HAP-1 (cell line): ENCODE data around the gene RXRB.

Experiments
- DNase-seq, 2 experiments: peaks; one replicate each; pipeline ENCODE4 v3.0.0-alpha.2; 2016 to 2020; ENCODE audit warnings: low spot score in 2 of 2
- H3K27me3 ChIP-seq: fragments of 250-450 bp; sonication (Bioruptor Pico); 2 replicates; pipeline ENCODE4 v1.5.1; 2020; ENCODE audit warnings: low read depth, mild to moderate bottlenecking, moderate library complexity
- H3K36me3 ChIP-seq: fragments of 250-450 bp; sonication (Bioruptor Pico); replicated peaks from 2 replicates; pipeline ENCODE4 v1.5.1; 2020; ENCODE audit warnings: mild to moderate bottlenecking
- H3K4me1 ChIP-seq: fragments of 250-450 bp; sonication (Bioruptor Pico); 2 replicates; pipeline ENCODE4 v1.5.1; 2020; ENCODE audit warnings: mild to moderate bottlenecking
- H3K4me3 ChIP-seq: fragments of 250-450 bp; sonication (Bioruptor Pico); 2 replicates; pipeline ENCODE4 v1.5.1; 2020; ENCODE audit warnings: mild to moderate bottlenecking, moderate library complexity
- H3K9me3 ChIP-seq: fragments of 250-450 bp; sonication (Bioruptor Pico); 2 replicates; pipeline ENCODE4 v1.5.1; 2020; ENCODE audit warnings: mild to moderate bottlenecking, moderate library complexity
- in situ Hi-C: fragments of 300-500 bp; cut with MboI; formaldehyde crosslinking; loops from 3 replicates; pipeline ENCODE4 v1.14.3; 2020; ENCODE audit warnings: low sequenced_read_pairs, inconsistent platforms, mixed read lengths

The RXRB gene

DNA sequence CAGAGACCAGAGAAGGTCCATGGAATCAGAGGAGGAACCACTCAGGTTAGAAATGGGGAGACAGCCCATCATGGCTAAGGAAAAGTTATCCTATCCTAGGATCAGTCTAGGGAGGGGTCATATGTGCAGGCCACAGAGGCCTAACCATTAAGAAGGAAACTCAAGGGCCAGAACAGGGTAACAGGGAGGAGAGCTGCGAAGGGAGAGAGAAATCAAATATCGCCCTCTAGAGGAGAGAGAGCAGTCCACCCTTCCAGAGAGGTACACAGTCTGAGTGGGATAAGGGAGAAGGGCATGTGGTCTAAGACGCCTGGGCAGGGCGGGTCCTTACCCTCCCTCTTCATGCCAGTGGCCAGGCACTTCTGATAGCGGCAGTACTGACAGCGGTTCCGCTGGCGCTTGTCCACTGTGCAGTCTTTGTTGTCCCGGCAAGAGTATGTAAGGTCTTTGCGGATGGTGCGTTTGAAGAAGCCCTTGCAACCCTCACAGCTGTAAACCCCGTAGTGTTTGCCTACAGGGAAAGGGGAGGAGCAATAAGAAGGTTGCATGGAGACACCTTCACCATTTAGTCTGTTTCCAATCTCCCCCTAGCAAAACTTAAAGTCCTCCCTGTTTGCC lies 2.9 kb downstream of the RXRB start:
- no peaks in the 10 kb centered on the region for H3K9me3 ChIP-seq
- peaks cover 35% of the 10 kb centered on the region for H3K36me3 ChIP-seq
- peak; percentile 67 to 69 for DNase-seq
- H3K4me1 ChIP-seq = 0 out of 2 replicates have a peak, but pooled peaks cover 4% of the 10 kb centered on the region
- in situ Hi-C loops = no loop called here
- H3K27me3 ChIP-seq = peaks cover 1% of the 10 kb centered on the region; the same call in 1 of the 2 replicates
- H3K4me3 ChIP-seq = no peak overlapping the region

GRCh38 chr6:33195304-33196165 lies 4.9 kb downstream of the RXRB start:
- DNase-seq = no peak
- peaks cover 5% of the 10 kb centered on the region; the same call in 1 of the 2 replicates for H3K27me3 ChIP-seq
- H3K9me3 ChIP-seq = no peaks in the 10 kb centered on the region
- in situ Hi-C loops = no loop called here
- peaks cover 26% of the 10 kb centered on the region for H3K36me3 ChIP-seq
- 0 out of 2 replicates have a peak, but pooled peaks cover 4% of the 10 kb centered on the region for H3K4me1 ChIP-seq
- H3K4me3 ChIP-seq = no peak overlapping the region

DNA sequence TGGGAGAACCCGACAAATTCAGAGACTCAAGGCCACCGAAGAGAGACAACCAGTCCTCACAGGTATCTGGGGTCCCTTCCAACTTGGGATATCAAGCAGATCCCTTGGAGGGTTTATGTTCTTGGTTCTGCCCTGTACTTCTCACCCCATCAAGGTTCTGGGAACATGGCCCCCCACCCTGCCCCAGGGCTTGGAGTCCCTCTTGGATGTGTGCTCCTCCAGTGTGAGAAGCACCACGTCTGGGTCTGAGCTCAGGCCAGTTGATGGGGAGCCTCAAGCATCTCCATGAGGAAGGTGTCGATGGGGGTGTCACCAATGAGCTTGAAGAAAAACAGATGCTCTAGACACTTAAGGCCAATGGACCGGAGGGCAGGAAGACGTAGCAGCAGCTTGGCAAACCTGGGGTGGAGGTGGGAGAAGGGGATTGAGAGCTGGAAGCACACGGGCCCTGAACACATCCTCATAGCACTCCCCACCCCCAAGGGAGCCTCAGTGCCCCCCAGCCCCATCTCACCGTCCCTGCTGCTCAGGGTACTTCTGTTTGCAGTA lies 6.0 kb downstream of the RXRB start:
- Histone ChIP-seq H3K27me3 (peaks cover 5% of the 10 kb centered on the region; the same call in 1 of the 2 replicates), H3K4me1 (0 out of 2 replicates have a peak, but pooled peaks cover 2% of the 10 kb centered on the region), H3K4me3 (no peak overlapping the region), H3K9me3 (no peaks in the 10 kb centered on the region), H3K36me3 (peaks cover 26% of the 10 kb centered on the region)
- no peak for DNase-seq
- in situ Hi-C loops = no loop called here

- Histone ChIP-seq H3K9me3 (no peaks in the 10 kb centered on the region), H3K36me3 (peaks cover 26% of the 10 kb centered on the region), H3K4me1 (no peaks in the 10 kb centered on the region), H3K4me3 (no peak overlapping the region), H3K27me3 (peaks cover 5% of the 10 kb centered on the region; the same call in 1 of the 2 replicates)
- no peak for DNase-seq
- in situ Hi-C loops = no loop called here
These were observed 6.8 kb downstream of the RXRB start for GRCh38 chr6:33193619-33194018.

DNA sequence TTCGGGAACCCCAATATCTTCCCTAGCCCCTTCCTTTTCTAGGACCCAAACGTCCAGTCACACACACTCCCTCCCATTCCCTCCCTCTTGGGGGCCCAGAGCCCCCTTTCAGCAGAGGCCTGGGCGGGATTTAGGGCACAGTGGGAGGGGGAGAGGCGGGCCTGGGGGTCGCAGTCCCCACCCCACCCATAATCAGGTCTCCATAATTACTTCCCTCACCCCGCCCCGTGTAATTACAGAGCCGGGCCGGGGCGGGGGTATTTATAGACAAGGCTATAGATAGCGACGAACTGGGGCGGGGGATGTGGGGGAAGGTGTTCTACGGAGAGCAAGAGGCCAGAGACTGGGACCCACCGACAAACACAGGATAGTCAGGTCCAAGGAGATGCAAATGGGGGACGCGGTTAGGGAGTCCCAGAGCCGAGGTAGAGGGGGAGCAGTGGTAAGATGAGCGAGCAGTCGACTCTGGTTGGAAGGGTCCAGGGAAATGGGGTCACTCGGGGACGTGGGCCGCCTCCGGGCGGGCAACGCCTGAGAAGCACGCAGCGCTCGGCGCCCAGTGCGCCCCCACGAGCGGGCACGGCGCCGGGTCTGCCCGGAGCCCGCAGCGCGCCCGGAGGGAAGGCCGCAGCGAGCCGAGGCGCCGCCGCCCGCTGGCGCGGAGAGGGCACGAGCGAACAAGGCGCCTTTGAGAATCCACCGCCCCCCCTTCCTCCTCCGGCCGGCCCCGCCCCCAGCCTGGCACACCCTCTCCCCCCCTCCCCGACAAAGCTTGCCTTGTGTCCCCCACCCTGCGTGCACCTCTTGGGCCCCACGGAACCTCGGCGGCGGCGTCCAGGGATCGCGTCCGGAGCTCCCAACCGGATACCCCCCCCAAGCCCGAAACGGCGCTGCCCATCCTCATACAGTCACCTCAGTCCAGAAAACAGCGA lies 7.5 kb downstream of the RXRB start:
- Histone ChIP-seq H3K27me3 (peaks cover 5% of the 10 kb centered on the region; the same call in 1 of the 2 replicates), H3K4me1 (no peaks in the 10 kb centered on the region), H3K36me3 (peaks cover 26% of the 10 kb centered on the region), H3K9me3 (no peaks in the 10 kb centered on the region), H3K4me3 (no peak overlapping the region)
- no peak for DNase-seq
- in situ Hi-C loops = no loop called here

- no peaks in the 10 kb centered on the region for H3K4me1 ChIP-seq
- H3K27me3 ChIP-seq = peaks cover 5% of the 10 kb centered on the region; the same call in 1 of the 2 replicates
- peaks cover 24% of the 10 kb centered on the region for H3K36me3 ChIP-seq
- in situ Hi-C loops = no loop called here
- no peak within 1 kb of the TSS for H3K4me3 ChIP-seq
- no peaks in the 10 kb centered on the region for H3K9me3 ChIP-seq
- DNase-seq = no peak
These were observed 8.3 kb downstream of the RXRB start, which contains the start of gene COL11A2 for GRCh38 chr6:33192105-33192646. COL11A2 (minus strand) TSS chr6:33192467; CDS start chr6:33192240, 227 bp downstream.

GRCh38 chr6:33191383-33192104 lies 8.9 kb downstream of the RXRB start:
- Histone ChIP-seq H3K27me3 (peaks cover 5% of the 10 kb centered on the region; the same call in 1 of the 2 replicates), H3K4me3 (no peak overlapping the region), H3K9me3 (no peaks in the 10 kb centered on the region), H3K36me3 (peaks cover 17% of the 10 kb centered on the region), H3K4me1 (no peaks in the 10 kb centered on the region)
- DNase-seq = no peak
- in situ Hi-C loops = no loop called here

GRCh38 chr6:33190504-33191107 lies 9.9 kb downstream of the RXRB start:
- in situ Hi-C loops = no loop called here
- no peak overlapping the region for H3K4me3 ChIP-seq
- H3K36me3 ChIP-seq = peaks cover 8% of the 10 kb centered on the region
- no peaks in the 10 kb centered on the region for H3K4me1 ChIP-seq
- H3K27me3 ChIP-seq = peaks cover 5% of the 10 kb centered on the region; the same call in 1 of the 2 replicates
- no peak for DNase-seq
- H3K9me3 ChIP-seq = no peaks in the 10 kb centered on the region

DNA sequence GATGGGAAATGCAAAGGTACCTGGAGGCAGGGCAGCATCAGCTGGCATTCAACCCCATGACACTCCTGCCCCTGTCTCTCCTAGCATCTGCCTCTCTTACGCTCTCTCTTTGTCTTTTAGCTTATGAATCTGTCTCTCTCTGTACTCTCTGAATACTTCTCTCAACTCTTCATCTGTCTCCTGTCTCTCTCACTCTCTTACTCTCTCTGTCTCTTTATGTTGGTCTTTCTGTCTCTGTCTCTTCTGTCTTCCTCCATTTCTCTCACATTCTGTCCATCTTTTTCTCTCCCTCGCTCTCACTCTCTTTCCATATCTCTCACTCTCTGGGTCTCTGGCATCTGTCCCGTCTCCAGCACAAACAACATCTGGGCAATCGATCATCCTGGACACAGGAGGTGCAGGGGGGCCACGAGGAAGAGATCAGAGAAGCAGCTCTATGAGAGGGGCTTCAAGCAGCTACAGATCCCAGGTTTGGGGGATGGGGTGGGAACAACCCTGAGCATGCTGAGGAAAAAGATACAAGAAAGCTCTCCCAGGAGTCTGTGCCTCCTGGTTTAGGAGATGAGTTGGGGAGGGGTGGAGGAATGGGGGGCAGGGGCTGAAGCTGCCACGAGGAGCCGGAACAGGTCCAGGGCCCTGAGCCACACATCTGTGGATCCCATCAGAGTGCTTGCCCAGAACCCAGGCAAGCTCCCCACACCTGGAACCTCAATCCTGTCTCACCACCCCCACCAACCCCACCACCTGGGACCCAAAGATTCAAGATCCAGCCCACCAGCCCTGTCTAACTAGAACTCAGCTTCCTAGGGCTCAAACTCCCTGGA lies 10.6 kb downstream of the RXRB start:
- no peak for DNase-seq
- Histone ChIP-seq H3K36me3 (peaks cover under 1% of the 10 kb centered on the region; the same call in 1 of the 2 replicates), H3K4me3 (no peak overlapping the region), H3K4me1 (no peaks in the 10 kb centered on the region), H3K9me3 (no peaks in the 10 kb centered on the region), H3K27me3 (peaks cover 5% of the 10 kb centered on the region; the same call in 1 of the 2 replicates)
- in situ Hi-C loops = no loop called here

DNA sequence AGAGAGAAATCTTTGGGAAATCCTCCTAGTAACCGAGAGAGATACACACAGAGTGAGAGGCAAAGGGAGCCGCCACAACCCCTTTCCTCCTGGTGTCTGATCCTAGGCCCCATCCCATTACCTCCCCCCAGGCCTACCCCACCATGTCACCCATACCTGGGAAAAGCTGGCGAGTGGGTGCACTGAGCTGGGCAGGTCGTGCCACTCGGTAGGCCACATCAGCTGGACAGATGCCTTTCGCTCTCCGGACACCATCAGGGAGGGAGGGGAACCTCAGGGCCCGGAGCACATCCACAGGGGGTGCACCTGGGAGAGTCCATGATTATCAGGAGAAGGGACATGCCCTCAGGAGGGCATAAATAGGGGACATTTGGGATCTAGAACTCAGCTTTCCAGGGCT lies 11.3 kb downstream of the RXRB start:
- H3K9me3 ChIP-seq = no peaks in the 10 kb centered on the region
- H3K36me3 ChIP-seq = no peaks in the 10 kb centered on the region; the same call in 1 of the 2 replicates
- no peak for DNase-seq
- no peak overlapping the region for H3K4me3 ChIP-seq
- in situ Hi-C loops = no loop called here
- H3K4me1 ChIP-seq = no peaks in the 10 kb centered on the region
- peaks cover 5% of the 10 kb centered on the region; the same call in 1 of the 2 replicates for H3K27me3 ChIP-seq

GRCh38 chr6:33187809-33188208 lies 12.7 kb downstream of the RXRB start:
- in situ Hi-C loops = no loop called here
- Histone ChIP-seq H3K27me3 (peaks cover 5% of the 10 kb centered on the region; the same call in 1 of the 2 replicates), H3K4me1 (no peaks in the 10 kb centered on the region), H3K36me3 (no peaks in the 10 kb centered on the region), H3K4me3 (no peak overlapping the region), H3K9me3 (no peaks in the 10 kb centered on the region)
- no peak for DNase-seq
